DND-41 (cell line): ENCODE results near the gene TEX44.

ENCODE experiments used
- ATAC-seq: fragments of 200-7000 bp; cut with Tn5 transposase; 3 replicates; pipeline ENCODE4 v1.9.1; 2021; ENCODE audit warnings: low read depth; ENCODE audit not compliant: insufficient read depth
- DNase-seq: peaks from one replicate; pipeline ENCODE4 v3.0.0-alpha.2; 2020
- H2AFZ ChIP-seq: 2 replicates; pipeline ENCODE4 v1.6.0; 2012; ENCODE audit warnings: low read depth, low read length
- H3K27ac ChIP-seq: 2 replicates; pipeline ENCODE4 v1.5.1; 2012; ENCODE audit warnings: low read length, inconsistent platforms
- H3K27me3 ChIP-seq: fragments of 200-600 bp; sonication (generic); 2 replicates; pipeline ENCODE4 v1.6.0; 2012; ENCODE audit warnings: low read length, mild to moderate bottlenecking, inconsistent platforms; ENCODE audit not compliant: insufficient read depth, poor library complexity
- H3K36me3 ChIP-seq: 2 replicates; pipeline ENCODE4 v1.5.1; 2012; ENCODE audit warnings: low read length, inconsistent platforms; ENCODE audit not compliant: insufficient read depth
- H3K4me1 ChIP-seq: 2 replicates; pipeline ENCODE4 v1.5.1; 2012; ENCODE audit warnings: mild to moderate bottlenecking, low read length; ENCODE audit not compliant: insufficient read depth
- H3K4me2 ChIP-seq: 2 replicates; pipeline ENCODE4 v1.6.0; 2012; ENCODE audit warnings: mild to moderate bottlenecking, moderate library complexity, low read length, inconsistent platforms; ENCODE audit not compliant: insufficient read depth
- H3K4me3 ChIP-seq, 2 experiments: fragments of 200-600 bp in 1 of 2; shearing (Covaris generic) in 1 of 2; 2 replicates each; pipeline ENCODE4 v1.5.1; 2012 to 2016; ENCODE audit warnings: inconsistent platforms in 2 of 2, low read length in 2 of 2, mild to moderate bottlenecking in 2 of 2, low read depth in 1 of 2, moderate library complexity in 1 of 2
- H3K79me2 ChIP-seq: 2 replicates; pipeline ENCODE4 v1.6.0; 2012; ENCODE audit warnings: low read length, inconsistent platforms; ENCODE audit not compliant: insufficient read depth
- H3K9ac ChIP-seq: 2 replicates; pipeline ENCODE4 v1.6.0; 2012; ENCODE audit warnings: low read depth, mild to moderate bottlenecking, inconsistent platforms, low read length, moderate library complexity
- H3K9me3 ChIP-seq: 2 replicates; pipeline ENCODE4 v1.5.1; 2012; ENCODE audit warnings: low read length, moderate library complexity, mild to moderate bottlenecking, inconsistent platforms; ENCODE audit not compliant: insufficient read depth, severe bottlenecking
- H4K20me1 ChIP-seq: 2 replicates; pipeline ENCODE4 v1.6.0; 2012; ENCODE audit warnings: low read length; ENCODE audit not compliant: insufficient read depth
- EZH2 ChIP-seq: IDR thresholded peaks from 3 replicates; pipeline ENCODE4 v1.6.1; 2012; ENCODE audit warnings: borderline replicate concordance, low read depth, mild to moderate bottlenecking, moderate library complexity, low read length, inconsistent platforms; ENCODE audit not compliant: severe bottlenecking
- TF ChIP-seq, protein P1 (sequence below): IDR thresholded peaks from 2 replicates; pipeline ENCODE4 v1.5.1; 2012; ENCODE audit warnings: borderline replicate concordance, low read length, moderate library complexity, mild to moderate bottlenecking; ENCODE audit not compliant: poor library complexity, severe bottlenecking; ENCODE audit errors: extremely low read depth

The TEX44 gene

DNA sequence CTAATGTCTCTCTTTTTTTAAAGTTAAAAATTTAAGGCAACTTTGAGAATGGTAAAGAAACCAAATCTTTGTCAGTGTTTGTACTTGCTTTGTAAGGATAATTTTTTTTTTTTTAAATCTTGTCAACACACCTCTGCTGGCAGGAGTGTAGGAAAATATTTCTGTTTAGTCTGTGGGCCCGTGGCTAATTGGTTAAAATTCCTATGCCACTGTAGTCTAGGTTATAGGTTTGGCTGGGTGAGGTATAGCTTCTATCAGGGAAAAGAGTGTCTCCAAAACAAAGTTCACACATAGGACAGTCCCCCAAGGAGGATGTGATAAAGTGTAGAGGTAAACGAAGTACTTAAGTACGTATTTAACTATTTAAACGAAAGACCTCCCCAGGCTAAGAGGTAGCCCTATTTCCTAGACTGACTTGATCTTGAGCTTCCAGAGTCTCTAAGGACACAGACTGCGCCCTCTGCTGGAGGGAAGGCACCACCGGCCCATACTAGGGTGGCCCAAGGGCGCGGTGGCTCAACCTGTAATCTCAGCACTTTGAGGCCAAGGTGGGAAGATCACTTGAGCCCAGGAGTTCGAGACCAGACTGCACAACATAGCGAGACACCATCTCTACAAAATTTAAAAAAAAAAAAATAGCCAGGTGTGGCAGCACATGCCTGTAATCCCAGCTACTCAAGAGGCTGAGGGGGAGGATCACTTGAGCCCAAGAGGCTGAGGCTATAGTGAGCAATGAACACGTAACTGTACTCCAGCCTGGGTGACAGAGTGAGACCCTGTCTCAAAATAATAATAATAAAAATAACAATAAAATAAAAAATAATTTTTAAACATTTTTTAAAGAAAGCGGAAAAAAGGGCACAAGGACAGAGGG is 8.9 kb downstream of the TEX44 start:
- no peak overlapping the region for H3K27ac ChIP-seq
- H3K4me3 ChIP-seq, result no peak overlapping the region
- ATAC-seq (peak; percentile 94), DNase-seq (peak; percentile 79)
- H3K36me3 ChIP-seq, result no peaks in the 10 kb centered on the region
- H3K4me2 ChIP-seq, result no peak overlapping the region
- TF ChIP-seq, protein P1, sequence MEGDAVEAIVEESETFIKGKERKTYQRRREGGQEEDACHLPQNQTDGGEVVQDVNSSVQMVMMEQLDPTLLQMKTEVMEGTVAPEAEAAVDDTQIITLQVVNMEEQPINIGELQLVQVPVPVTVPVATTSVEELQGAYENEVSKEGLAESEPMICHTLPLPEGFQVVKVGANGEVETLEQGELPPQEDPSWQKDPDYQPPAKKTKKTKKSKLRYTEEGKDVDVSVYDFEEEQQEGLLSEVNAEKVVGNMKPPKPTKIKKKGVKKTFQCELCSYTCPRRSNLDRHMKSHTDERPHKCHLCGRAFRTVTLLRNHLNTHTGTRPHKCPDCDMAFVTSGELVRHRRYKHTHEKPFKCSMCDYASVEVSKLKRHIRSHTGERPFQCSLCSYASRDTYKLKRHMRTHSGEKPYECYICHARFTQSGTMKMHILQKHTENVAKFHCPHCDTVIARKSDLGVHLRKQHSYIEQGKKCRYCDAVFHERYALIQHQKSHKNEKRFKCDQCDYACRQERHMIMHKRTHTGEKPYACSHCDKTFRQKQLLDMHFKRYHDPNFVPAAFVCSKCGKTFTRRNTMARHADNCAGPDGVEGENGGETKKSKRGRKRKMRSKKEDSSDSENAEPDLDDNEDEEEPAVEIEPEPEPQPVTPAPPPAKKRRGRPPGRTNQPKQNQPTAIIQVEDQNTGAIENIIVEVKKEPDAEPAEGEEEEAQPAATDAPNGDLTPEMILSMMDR, result peak; percentile 87
- TF ChIP-seq EZH2, result no peak
- H3K4me1 ChIP-seq, result peaks cover 13% of the 10 kb centered on the region
- H2AFZ ChIP-seq, result no peak overlapping the region
- H3K9me3 ChIP-seq, result no peaks in the 10 kb centered on the region
- no peak overlapping the region for H3K9ac ChIP-seq
- no peaks in the 10 kb centered on the region for H4K20me1 ChIP-seq
- H3K27me3 ChIP-seq, result peaks cover 16% of the 10 kb centered on the region
- no peaks in the 10 kb centered on the region for H3K79me2 ChIP-seq

DNA sequence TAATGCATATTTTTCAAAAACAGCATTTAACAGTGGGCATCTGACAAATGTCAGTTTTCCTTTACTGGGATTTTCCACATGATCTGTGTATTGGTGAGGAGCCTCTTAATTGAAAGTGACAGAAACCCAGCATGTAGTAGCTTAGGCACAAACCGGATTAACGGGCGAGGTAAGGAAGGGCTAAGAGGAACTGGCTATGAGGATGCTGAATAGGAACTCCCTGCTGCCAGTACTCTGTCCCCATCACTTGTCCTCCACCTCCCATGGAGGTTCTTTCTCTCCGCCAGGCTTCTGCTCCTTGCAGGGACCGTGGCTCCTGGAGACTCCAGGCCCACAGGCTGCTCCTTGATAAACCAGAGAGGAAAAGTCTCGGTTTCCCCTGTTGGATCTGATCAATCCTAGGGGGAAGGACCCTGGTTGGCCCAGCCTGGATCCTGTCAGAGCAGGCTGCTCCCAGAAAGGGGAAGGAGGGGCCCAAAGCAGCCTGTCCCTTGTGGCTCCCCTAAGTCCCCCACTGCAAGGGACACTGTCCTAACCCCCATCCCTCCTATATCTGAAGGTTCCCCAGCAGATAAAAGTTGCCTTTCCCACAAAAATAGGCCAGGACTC is 10.3 kb downstream of the TEX44 start:
- Histone ChIP-seq H3K27ac (no peak overlapping the region), H3K4me2 (no peak overlapping the region), H3K79me2 (no peaks in the 10 kb centered on the region), H3K27me3 (peaks cover 16% of the 10 kb centered on the region), H3K9me3 (no peaks in the 10 kb centered on the region), H2AFZ (no peak overlapping the region), H3K9ac (no peak overlapping the region), H4K20me1 (no peaks in the 10 kb centered on the region), H3K4me3 (no peak overlapping the region), H3K4me1 (peaks cover 13% of the 10 kb centered on the region), H3K36me3 (no peaks in the 10 kb centered on the region)
- no peak for ATAC-seq
- DNase-seq, result no peak
- TF ChIP-seq EZH2, result no peak
- TF ChIP-seq, protein P1, result no peak

DNA sequence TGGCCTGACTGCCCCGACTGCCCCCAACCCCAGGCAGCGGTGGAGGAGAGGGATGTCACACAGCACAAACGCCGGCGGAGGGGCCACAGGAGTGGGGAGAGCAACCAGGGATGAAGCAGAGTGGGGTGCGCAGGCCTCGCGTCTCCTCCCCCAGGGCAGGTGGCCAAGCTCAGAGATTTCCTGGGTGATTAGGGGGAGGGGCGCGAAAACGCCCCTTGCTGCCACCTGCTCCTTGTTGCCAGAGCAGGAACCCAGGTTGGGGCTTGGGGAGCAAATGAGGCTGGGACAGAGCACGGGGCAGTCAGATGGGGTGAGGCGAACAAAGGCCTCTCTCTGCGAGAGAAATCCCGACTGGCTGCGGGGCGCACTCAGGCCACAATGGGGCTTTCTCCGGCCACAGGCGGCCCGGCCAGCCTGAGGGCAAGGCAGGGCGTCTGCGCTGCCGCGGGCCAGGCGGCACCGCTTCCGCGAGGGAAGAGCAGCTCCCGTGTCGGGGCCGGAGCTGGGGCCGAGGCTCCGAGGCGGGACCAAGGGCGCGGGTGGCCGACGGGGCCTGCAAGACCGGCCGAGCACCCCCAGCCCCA is 11.5 kb downstream of the TEX44 start:
- Histone ChIP-seq H3K4me2 (peak overlapping the region; percentile 57), H3K36me3 (no peaks in the 10 kb centered on the region), H3K9me3 (no peaks in the 10 kb centered on the region), H3K9ac (no peak overlapping the region; the same call in 1 of the 2 replicates), H3K4me3 (peak overlapping the region in 1 of 2 experiments; percentile 22; a peak in 2 of 4 replicates), H4K20me1 (no peaks in the 10 kb centered on the region), H3K27me3 (peaks cover 16% of the 10 kb centered on the region), H2AFZ (no peak overlapping the region), H3K79me2 (no peaks in the 10 kb centered on the region), H3K27ac (no peak overlapping the region), H3K4me1 (peaks cover 13% of the 10 kb centered on the region)
- TF ChIP-seq, protein P1, result no peak
- no peak for TF ChIP-seq EZH2
- ATAC-seq (no peak; the same call in 2 of the 3 replicates), DNase-seq (no peak)
